Measurements from ENCODE around the gene RPS19BP1.
A peak's percentile ranks its signal among the peaks of the same experiment; 100 is the strongest.

RPS19BP1 gene

DNA sequence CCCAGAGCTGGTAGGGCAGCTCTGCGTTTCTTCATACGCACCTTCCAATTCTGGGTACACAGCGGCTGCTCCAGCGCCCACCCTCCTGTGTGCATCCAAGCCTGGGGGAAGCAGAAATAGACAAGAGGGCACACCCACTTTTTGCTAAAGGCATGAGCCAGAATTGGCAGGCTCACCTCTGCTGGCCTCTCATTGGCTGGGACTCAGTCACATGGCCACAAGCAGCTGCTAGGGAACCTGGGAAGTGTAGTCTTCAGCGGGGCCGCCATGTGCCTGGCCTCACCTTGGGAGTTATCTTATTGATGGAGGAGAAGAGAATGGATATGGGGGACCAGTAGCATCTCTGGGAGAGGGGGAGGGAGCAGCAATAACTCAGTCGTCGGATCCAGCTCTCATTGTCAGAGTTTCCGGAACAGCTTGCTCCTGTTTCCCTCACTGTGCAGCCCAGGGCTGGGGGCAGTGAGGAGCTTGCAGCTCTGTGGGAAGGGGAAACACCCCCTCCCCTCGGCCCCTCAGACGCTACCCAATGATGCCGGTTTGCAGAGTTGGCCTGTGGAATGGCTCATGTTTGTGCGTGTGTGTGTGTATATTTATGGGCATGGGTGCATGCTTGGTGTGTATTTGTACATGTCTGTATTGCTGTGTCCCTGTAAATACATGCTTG lies 42.3 kb downstream of the RPS19BP1 start:
- peak; percentile 72 for DNase-seq (ENCODE audit: low read depth)

DNA sequence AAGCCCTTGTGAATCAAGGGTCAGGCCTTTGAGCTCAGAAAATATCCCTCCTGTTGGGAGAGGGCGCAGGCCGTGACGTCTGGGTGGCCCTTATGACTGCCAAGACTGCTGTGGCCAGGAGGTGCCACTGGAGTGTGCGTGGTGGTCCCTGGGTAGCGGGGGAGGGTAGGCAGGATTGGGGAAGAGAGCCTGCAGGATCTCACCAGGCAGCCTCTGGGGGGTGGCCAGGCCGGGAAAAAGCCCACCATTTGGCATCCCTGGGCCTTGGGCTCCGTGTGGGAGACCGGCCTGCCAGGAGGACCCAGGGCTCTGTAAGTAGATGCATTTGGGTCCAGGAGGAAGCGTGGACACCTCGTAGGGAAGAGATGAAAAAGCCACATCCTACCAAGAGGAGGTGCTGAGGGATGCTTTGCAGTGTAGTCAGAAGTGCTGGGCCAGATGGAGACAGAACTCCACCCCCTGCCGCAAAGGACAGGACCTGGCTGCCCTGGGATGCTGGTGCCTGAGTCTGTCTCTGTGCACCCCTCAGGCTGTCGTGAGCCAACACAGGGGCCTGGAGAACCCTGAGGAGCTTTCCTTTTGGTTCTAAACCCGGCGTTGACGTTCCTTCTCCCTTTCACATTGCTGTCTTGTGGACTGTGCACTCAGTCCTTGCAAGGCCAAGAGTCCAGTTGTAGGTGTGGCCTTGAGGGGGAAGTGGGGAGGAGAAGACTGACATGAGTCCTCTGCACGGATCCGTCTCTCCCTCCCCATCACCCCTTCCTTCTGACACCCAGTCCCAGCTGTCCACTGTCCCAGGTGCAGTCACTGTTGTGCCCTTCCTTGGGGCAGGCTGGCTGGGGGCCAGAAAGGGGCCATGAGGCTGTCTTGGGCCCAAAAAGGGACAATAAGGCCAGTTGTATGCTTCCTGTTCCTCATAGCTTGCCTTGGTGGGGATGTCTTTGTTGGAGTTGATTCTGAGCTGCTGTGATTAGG lies 43.2 kb downstream of the RPS19BP1 start:
- no peak for DNase-seq (ENCODE audit: low read depth)

- DNase-seq (ENCODE audit: low read depth), result no peak
Observed at GRCh38 chr22:39488563-39489083, 43.9 kb downstream of the RPS19BP1 start.

DNA sequence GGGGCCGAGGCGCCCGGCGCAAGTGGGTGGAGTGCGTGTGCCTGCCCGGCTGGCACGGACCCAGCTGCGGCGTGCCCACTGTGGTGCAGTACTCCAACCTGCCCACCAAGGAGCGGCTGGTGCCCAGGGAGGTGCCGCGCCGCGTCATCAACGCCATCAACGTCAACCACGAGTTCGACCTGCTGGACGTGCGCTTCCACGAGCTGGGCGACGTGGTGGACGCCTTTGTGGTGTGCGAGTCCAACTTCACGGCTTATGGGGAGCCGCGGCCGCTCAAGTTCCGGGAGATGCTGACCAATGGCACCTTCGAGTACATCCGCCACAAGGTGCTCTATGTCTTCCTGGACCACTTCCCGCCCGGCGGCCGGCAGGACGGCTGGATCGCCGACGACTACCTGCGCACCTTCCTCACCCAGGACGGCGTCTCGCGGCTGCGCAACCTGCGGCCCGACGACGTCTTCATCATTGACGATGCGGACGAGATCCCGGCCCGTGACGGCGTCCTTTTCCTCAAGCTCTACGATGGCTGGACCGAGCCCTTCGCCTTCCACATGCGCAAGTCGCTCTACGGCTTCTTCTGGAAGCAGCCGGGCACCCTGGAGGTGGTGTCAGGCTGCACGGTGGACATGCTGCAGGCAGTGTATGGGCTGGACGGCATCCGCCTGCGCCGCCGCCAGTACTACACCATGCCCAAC lies 44.6 kb downstream of the RPS19BP1 start:
- no peak for DNase-seq (ENCODE audit: low read depth)

- DNase-seq (ENCODE audit: low read depth), result no peak
Observed at GRCh38 chr22:39486951-39487825, 45.4 kb downstream of the RPS19BP1 start.

DNA sequence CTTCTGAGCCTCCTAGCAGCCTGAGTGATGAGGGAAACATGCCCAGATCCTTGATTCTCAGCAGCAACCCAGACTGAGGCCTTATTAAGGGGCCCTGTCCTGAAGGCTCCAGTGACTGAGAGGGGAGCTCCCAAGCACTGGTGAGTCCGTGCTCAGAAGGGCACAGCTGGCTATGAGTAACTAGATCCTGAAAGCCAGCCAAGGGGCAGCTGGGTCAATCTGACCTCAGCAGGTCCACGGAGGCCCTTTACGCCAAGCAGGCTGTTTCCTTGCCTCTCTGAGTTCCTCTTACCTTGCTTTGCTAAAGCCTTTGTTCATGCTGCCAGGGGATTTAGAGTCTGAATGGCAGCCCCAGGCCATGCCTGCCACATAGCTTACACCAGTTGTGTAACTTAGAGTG lies 49.8 kb downstream of the RPS19BP1 start:
- no peak for DNase-seq (ENCODE audit: low read depth)

GRCh38 chr22:39481595-39481994 lies 51.0 kb downstream of the RPS19BP1 start:
- no peak for DNase-seq (ENCODE audit: low read depth)

DNA sequence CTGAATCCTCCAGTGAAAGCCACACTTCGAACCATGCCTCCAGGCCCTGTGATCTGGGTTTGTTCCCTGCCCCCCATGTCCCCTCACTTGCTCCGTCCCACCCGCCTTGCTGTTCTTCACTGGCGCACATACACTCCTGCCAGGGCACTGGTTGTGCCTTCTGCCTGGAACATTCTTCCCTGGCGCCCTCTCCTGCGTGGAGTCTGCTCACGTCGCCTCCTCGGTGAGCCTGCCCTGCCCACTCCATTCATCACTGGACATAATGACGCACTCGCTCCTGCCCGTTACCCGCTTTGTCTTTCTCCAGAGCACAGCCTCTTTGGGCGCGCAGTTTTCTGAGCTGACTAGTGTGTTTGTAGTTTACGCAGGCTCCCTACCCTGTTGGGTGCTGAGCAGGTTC lies 51.5 kb downstream of the RPS19BP1 start:
- no peak for DNase-seq (ENCODE audit: low read depth)

DNA sequence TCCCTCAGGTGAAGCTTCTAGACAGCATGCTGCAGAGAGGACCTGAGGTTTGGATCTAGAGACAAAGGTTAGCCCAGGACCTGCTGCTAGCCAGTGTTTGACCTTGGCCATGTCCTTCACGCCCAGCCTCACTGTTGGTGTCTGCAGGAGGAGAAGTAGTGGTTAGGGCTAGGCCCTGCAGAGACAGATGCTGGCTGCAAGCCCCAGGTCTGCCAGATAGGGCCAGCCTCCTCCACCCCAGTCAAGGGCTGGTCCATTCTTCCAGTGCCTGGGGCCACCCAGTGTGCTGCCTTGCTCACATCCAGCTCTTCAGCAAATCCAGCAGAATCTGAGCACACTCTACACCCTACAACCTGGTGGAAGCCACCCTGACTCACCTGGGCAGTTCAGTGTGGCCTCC lies 52.0 kb downstream of the RPS19BP1 start:
- no peak for DNase-seq (ENCODE audit: low read depth)

GRCh38 chr22:39479254-39479653 lies 53.3 kb downstream of the RPS19BP1 start:
- no peak for DNase-seq (ENCODE audit: low read depth)

Data from stimulated activated CD4-positive, alpha-beta T cell treated with anti-CD3 and anti-CD28 coated beads, Interleukin-2, amount 100 ng/mL, for 4 hours (primary cell).